Lung (tissue), 12 donors: ENCODE data around the gene THAP7. TPM values are rescaled to one million over a fixed set of nuclear protein-coding genes. Genes with fewer than 3 reads are reported as not detected.

Experiments used
- ATAC-seq: fragments of 200-7000 bp; cut with Tn5 transposase; one replicate; pipeline ENCODE4 v1.9.1; 2020; ENCODE audit warnings: moderate number of reproducible peaks; ENCODE audit not compliant: insufficient read depth, low FRiP score
- DNase-seq, 3 donors: peaks; one replicate each; pipeline ENCODE4 v3.0.0-alpha.2; 2013 to 2017
- H3K27ac ChIP-seq, 2 donors: one replicate each; pipeline ENCODE4 v1.5.1; 2013; ENCODE audit warnings: mild to moderate bottlenecking in 2 of 2, moderate library complexity in 2 of 2, control low read depth in 1 of 2, inconsistent platforms in 1 of 2, low read depth in 1 of 2, low read length in 1 of 2
- H3K27me3 ChIP-seq, 3 donors: one replicate each; pipeline ENCODE4 v1.5.1; 2013; ENCODE audit warnings: low read length in 2 of 3; ENCODE audit not compliant: control insufficient read depth in 3 of 3, insufficient read depth in 3 of 3
- H3K36me3 ChIP-seq, 4 donors: one replicate each; pipeline ENCODE4 v1.5.1; 2013; ENCODE audit warnings: low read length in 4 of 4, mild to moderate bottlenecking in 1 of 4, moderate library complexity in 1 of 4; ENCODE audit not compliant: control insufficient read depth in 4 of 4, insufficient read depth in 4 of 4
- H3K4me1 ChIP-seq, 5 donors: one replicate each; pipeline ENCODE4 v1.5.1; 2013; ENCODE audit warnings: low read length in 5 of 5, mild to moderate bottlenecking in 2 of 5, moderate library complexity in 1 of 5; ENCODE audit not compliant: control insufficient read depth in 5 of 5, insufficient read depth in 5 of 5
- H3K4me3 ChIP-seq: one replicate; pipeline ENCODE4 v1.5.1; 2013; ENCODE audit warnings: mild to moderate bottlenecking, control low read depth, moderate library complexity
- H3K9ac ChIP-seq, 2 donors: one replicate each; pipeline ENCODE4 v1.5.1; 2013; ENCODE audit warnings: low read length in 2 of 2, control low read depth in 1 of 2; ENCODE audit not compliant: insufficient read depth in 1 of 2
- H3K9me3 ChIP-seq, 4 donors: one replicate each; pipeline ENCODE4 v1.5.1; 2013; ENCODE audit warnings: low read length in 3 of 4, mild to moderate bottlenecking in 1 of 4, moderate library complexity in 1 of 4; ENCODE audit not compliant: control insufficient read depth in 4 of 4, insufficient read depth in 3 of 4
- CTCF ChIP-seq: IDR thresholded peaks from 2 replicates; pipeline ENCODE4 v1.5.1; 2012; ENCODE audit warnings: mild to moderate bottlenecking; ENCODE audit errors: control extremely low read depth, extremely low read depth
- WGBS, 2 donors: extraction: QIAGEN DNeasy Blood & Tissue Kit; methylation state at CpG; one replicate each; pipeline ENCODE4 v1.1.7; 2013; 5-methylcytosine and 5-hydroxymethylcytosine counted together
- polyA plus RNA-seq, 2 donors: library from polyadenylated mRNA; stranded (reverse); fragments of 200-250 nt; gene quantifications; one replicate each; pipeline ENCODE4 v1.2.1, GENCODE V29; 2013
- total RNA-seq, 2 donors: library from RNA; depleted of rRNA in 1 of 2; stranded (reverse); fragments of >200 nt in 1 of 2; gene quantifications; one replicate each; pipeline ENCODE4 v1.2.1, GENCODE V29; 2014 to 2021
- donor health status: control.
- donor health status: control.
- donor health status: Bipolar disorder and iron deficiency.
- donor health status: healthy.
- donor health status: DM: yes; HTN: yes; CAD: no.

The THAP7 gene
- total and polyA plus RNA-seq, 4 donors, result 20.4 to 61.3 (median 27.6) TPM

- no peak overlapping the region for H3K27ac ChIP-seq
- no peak for ATAC-seq
- H3K9me3 ChIP-seq, result no peaks in the 10 kb centered on the region
- TF ChIP-seq CTCF, result no peak
- WGBS, 2 donors, result 75 to 81% methylated on average over 7 of the region's 7 CpGs
- H3K27me3 ChIP-seq, result no peaks in the 10 kb centered on the region
- H3K4me3 ChIP-seq, result no peak overlapping the region
- H3K4me1 ChIP-seq, result peaks cover 3 to 27% (median 13%) of the 10 kb centered on the region in 5 donors
- H3K9ac ChIP-seq, result no peak overlapping the region
- no peak for DNase-seq
- peaks cover 0 to 56% (median 3%) of the 10 kb centered on the region in 4 donors for H3K36me3 ChIP-seq
Observed at GRCh38 chr22:20998411-20999336, 3.2 kb downstream of the THAP7 start.

- no peak for TF ChIP-seq CTCF
- Histone ChIP-seq H3K27ac (no peak overlapping the region), H3K4me1 (peaks cover 3 to 17% (median 9%) of the 10 kb centered on the region in 5 donors), H3K9ac (no peak overlapping the region), H3K9me3 (no peaks in the 10 kb centered on the region), H3K27me3 (no peaks in the 10 kb centered on the region), H3K4me3 (no peak overlapping the region), H3K36me3 (peaks cover 0 to 65% (median 6%) of the 10 kb centered on the region in 4 donors)
- WGBS, 2 donors, result 86 to 91% methylated on average over 13 of the region's 13 CpGs
- ATAC-seq (no peak), DNase-seq (no peak)
Observed at GRCh38 chr22:20997536-20998257, 4.2 kb downstream of the THAP7 start.

DNA sequence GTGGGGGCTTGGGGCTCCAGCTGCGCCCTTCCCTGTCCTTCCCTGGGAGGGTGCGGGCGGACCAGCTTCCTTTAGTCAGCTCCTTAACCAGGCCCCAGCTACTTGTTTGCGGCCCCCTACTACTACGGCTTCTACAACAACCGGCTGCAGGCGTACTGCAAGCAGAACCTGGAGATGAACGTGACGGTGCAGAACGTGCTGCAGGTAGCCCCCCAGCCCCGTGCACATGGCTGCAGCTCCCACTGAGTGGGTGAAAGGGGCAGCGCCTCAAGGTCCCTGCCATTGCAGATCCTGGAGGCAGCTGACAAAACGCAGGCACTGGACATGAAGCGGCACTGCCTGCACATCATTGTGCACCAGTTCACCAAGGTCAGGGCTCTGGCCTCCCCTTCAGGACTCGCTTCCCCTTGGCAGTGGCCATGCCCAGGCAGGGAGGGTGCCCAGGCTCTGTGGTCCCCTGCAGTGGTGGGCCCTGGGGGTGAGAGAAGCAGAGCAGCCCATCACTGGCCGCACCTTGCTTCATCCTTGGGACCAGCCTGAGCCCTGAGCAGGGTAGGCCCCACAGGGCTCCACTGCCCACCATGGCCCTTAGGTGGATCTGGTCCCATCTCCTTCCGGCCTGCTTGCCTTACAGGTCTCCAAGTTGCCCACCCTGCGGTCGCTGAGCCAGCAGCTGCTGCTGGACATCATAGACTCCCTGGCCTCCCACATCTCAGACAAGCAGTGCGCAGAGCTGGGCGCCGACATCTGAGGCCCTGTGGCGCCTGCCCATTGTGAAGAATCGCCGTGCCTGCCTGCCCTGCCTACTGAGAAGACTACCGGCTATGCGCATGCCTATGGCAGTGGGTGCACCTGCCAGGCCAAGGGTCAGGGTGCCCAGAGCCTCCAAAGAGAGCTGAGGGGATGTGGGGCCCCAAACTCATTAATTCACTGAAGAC lies 5.1 kb downstream of the THAP7 start:
- Histone ChIP-seq H3K36me3 (peaks cover 3 to 74% (median 10%) of the 10 kb centered on the region in 4 donors), H3K9me3 (no peaks in the 10 kb centered on the region), H3K4me3 (no peak overlapping the region), H3K4me1 (peaks cover 3 to 16% (median 9%) of the 10 kb centered on the region in 5 donors), H3K27me3 (no peaks in the 10 kb centered on the region), H3K27ac (no peak overlapping the region), H3K9ac (no peak overlapping the region)
- 92 to 93% methylated on average over 27 of the region's 27 CpGs for WGBS, 2 donors
- DNase-seq, result no peak
- no peak for ATAC-seq
- no peak for TF ChIP-seq CTCF
